ENCODE data around the gene APOBEC3B.

Gene APOBEC3B

GRCh38 chr22:38981992-38982927, at the start of gene APOBEC3B:
Gene APOBEC3B (plus strand): TSS chr22:38982347. CDS start chr22:38982454, 107 bp downstream.
- Histone ChIP-seq H3K9ac (ENCODE audit: low read length) (peak within 1 kb of the TSS; percentile 16), H3K36me3 (ENCODE audit: control insufficient read depth, low read depth, low read length) (peaks cover 4% of the 10 kb centered on the region), H3K9me3 (ENCODE audit: control insufficient read depth, low read depth, low read length) (no peaks in the 10 kb centered on the region), H3K27ac (ENCODE audit: low read length) (no peak within 1 kb of the TSS), H3K4me3 (ENCODE audit: low read length) (peak within 1 kb of the TSS; percentile 40), H3K4me1 (ENCODE audit: control insufficient read depth, low read depth, low read length) (peaks cover 11% of the 10 kb centered on the region), H3K27me3 (ENCODE audit: control insufficient read depth, insufficient read depth, low read length) (peaks cover 4% of the 10 kb centered on the region)

- no peak overlapping the region for H3K9ac ChIP-seq (ENCODE audit: low read length)
- no peaks in the 10 kb centered on the region for H3K36me3 ChIP-seq (ENCODE audit: control insufficient read depth, low read depth, low read length)
- H3K27me3 ChIP-seq (ENCODE audit: control insufficient read depth, insufficient read depth, low read length) = no peaks in the 10 kb centered on the region
- H3K4me1 ChIP-seq (ENCODE audit: control insufficient read depth, low read depth, low read length) = no peaks in the 10 kb centered on the region
- no peaks in the 10 kb centered on the region for H3K9me3 ChIP-seq (ENCODE audit: control insufficient read depth, low read depth, low read length)
- no peak overlapping the region for H3K27ac ChIP-seq (ENCODE audit: low read length)
- H3K4me3 ChIP-seq (ENCODE audit: low read length) = no peak overlapping the region
Observed at GRCh38 chr22:38935023-38935422, 47.1 kb upstream of the APOBEC3B start.

- Histone ChIP-seq H3K4me1 (ENCODE audit: control insufficient read depth, low read depth, low read length) (no peaks in the 10 kb centered on the region), H3K27ac (ENCODE audit: low read length) (no peak overlapping the region), H3K27me3 (ENCODE audit: control insufficient read depth, insufficient read depth, low read length) (no peaks in the 10 kb centered on the region), H3K9me3 (ENCODE audit: control insufficient read depth, low read depth, low read length) (no peaks in the 10 kb centered on the region), H3K36me3 (ENCODE audit: control insufficient read depth, low read depth, low read length) (no peaks in the 10 kb centered on the region), H3K4me3 (ENCODE audit: low read length) (no peak overlapping the region), H3K9ac (ENCODE audit: low read length) (no peak overlapping the region)
Observed at GRCh38 chr22:38935616-38936015, 46.5 kb upstream of the APOBEC3B start.

- Histone ChIP-seq H3K9ac (ENCODE audit: low read length) (no peak overlapping the region), H3K27me3 (ENCODE audit: control insufficient read depth, insufficient read depth, low read length) (no peaks in the 10 kb centered on the region), H3K4me3 (ENCODE audit: low read length) (no peak overlapping the region), H3K36me3 (ENCODE audit: control insufficient read depth, low read depth, low read length) (no peaks in the 10 kb centered on the region), H3K4me1 (ENCODE audit: control insufficient read depth, low read depth, low read length) (no peaks in the 10 kb centered on the region), H3K9me3 (ENCODE audit: control insufficient read depth, low read depth, low read length) (no peaks in the 10 kb centered on the region), H3K27ac (ENCODE audit: low read length) (no peak overlapping the region)
Observed at GRCh38 chr22:38936562-38936961, 45.6 kb upstream of the APOBEC3B start.

GRCh38 chr22:38937036-38937435, 45.1 kb upstream of the APOBEC3B start:
- Histone ChIP-seq H3K9ac (ENCODE audit: low read length) (no peak overlapping the region), H3K27ac (ENCODE audit: low read length) (no peak overlapping the region), H3K36me3 (ENCODE audit: control insufficient read depth, low read depth, low read length) (no peaks in the 10 kb centered on the region), H3K9me3 (ENCODE audit: control insufficient read depth, low read depth, low read length) (no peaks in the 10 kb centered on the region), H3K27me3 (ENCODE audit: control insufficient read depth, insufficient read depth, low read length) (no peaks in the 10 kb centered on the region), H3K4me3 (ENCODE audit: low read length) (no peak overlapping the region), H3K4me1 (ENCODE audit: control insufficient read depth, low read depth, low read length) (no peaks in the 10 kb centered on the region)

GRCh38 chr22:38937541-38937940, 44.6 kb upstream of the APOBEC3B start:
- no peaks in the 10 kb centered on the region for H3K27me3 ChIP-seq (ENCODE audit: control insufficient read depth, insufficient read depth, low read length)

GRCh38 chr22:38938221-38938620, 43.9 kb upstream of the APOBEC3B start:
- Histone ChIP-seq H3K4me3 (ENCODE audit: low read length) (no peak overlapping the region), H3K9ac (ENCODE audit: low read length) (no peak overlapping the region), H3K36me3 (ENCODE audit: control insufficient read depth, low read depth, low read length) (no peaks in the 10 kb centered on the region), H3K27me3 (ENCODE audit: control insufficient read depth, insufficient read depth, low read length) (peaks cover 1% of the 10 kb centered on the region), H3K4me1 (ENCODE audit: control insufficient read depth, low read depth, low read length) (no peaks in the 10 kb centered on the region), H3K27ac (ENCODE audit: low read length) (no peak overlapping the region), H3K9me3 (ENCODE audit: control insufficient read depth, low read depth, low read length) (no peaks in the 10 kb centered on the region)

More at GRCh38 chr22:38937541-38937940, 44.6 kb upstream of the APOBEC3B start:
- Histone ChIP-seq H3K9me3 (ENCODE audit: control insufficient read depth, low read depth, low read length) (no peaks in the 10 kb centered on the region), H3K4me3 (ENCODE audit: low read length) (no peak overlapping the region), H3K4me1 (ENCODE audit: control insufficient read depth, low read depth, low read length) (no peaks in the 10 kb centered on the region), H3K9ac (ENCODE audit: low read length) (no peak overlapping the region), H3K36me3 (ENCODE audit: control insufficient read depth, low read depth, low read length) (no peaks in the 10 kb centered on the region), H3K27ac (ENCODE audit: low read length) (no peak overlapping the region)

GRCh38 chr22:38938925-38939324, 43.2 kb upstream of the APOBEC3B start:
- H3K9me3 ChIP-seq (ENCODE audit: control insufficient read depth, low read depth, low read length) = no peaks in the 10 kb centered on the region
- H3K36me3 ChIP-seq (ENCODE audit: control insufficient read depth, low read depth, low read length) = no peaks in the 10 kb centered on the region
- H3K4me3 ChIP-seq (ENCODE audit: low read length) = no peak overlapping the region
- H3K27me3 ChIP-seq (ENCODE audit: control insufficient read depth, insufficient read depth, low read length) = peaks cover 5% of the 10 kb centered on the region
- no peaks in the 10 kb centered on the region for H3K4me1 ChIP-seq (ENCODE audit: control insufficient read depth, low read depth, low read length)
- no peak overlapping the region for H3K27ac ChIP-seq (ENCODE audit: low read length)
- no peak overlapping the region for H3K9ac ChIP-seq (ENCODE audit: low read length)

GRCh38 chr22:38940811-38941384, 41.2 kb upstream of the APOBEC3B start:
- Histone ChIP-seq H3K27me3 (ENCODE audit: control insufficient read depth, insufficient read depth, low read length) (peaks cover 5% of the 10 kb centered on the region), H3K4me3 (ENCODE audit: low read length) (no peak overlapping the region), H3K9ac (ENCODE audit: low read length) (no peak overlapping the region), H3K4me1 (ENCODE audit: control insufficient read depth, low read depth, low read length) (no peaks in the 10 kb centered on the region), H3K9me3 (ENCODE audit: control insufficient read depth, low read depth, low read length) (no peaks in the 10 kb centered on the region), H3K27ac (ENCODE audit: low read length) (no peak overlapping the region), H3K36me3 (ENCODE audit: control insufficient read depth, low read depth, low read length) (no peaks in the 10 kb centered on the region)

- no peak overlapping the region for H3K27ac ChIP-seq (ENCODE audit: low read length)
- no peak overlapping the region for H3K4me3 ChIP-seq (ENCODE audit: low read length)
- no peaks in the 10 kb centered on the region for H3K9me3 ChIP-seq (ENCODE audit: control insufficient read depth, low read depth, low read length)
- no peaks in the 10 kb centered on the region for H3K36me3 ChIP-seq (ENCODE audit: control insufficient read depth, low read depth, low read length)
- H3K27me3 ChIP-seq (ENCODE audit: control insufficient read depth, insufficient read depth, low read length) = peaks cover 5% of the 10 kb centered on the region
- peaks cover under 1% of the 10 kb centered on the region for H3K4me1 ChIP-seq (ENCODE audit: control insufficient read depth, low read depth, low read length)
- H3K9ac ChIP-seq (ENCODE audit: low read length) = no peak overlapping the region
Observed at GRCh38 chr22:38941488-38941987, 40.6 kb upstream of the APOBEC3B start.

- H3K27me3 ChIP-seq (ENCODE audit: control insufficient read depth, insufficient read depth, low read length) = peaks cover 5% of the 10 kb centered on the region
- no peaks in the 10 kb centered on the region for H3K36me3 ChIP-seq (ENCODE audit: control insufficient read depth, low read depth, low read length)
- H3K27ac ChIP-seq (ENCODE audit: low read length) = no peak overlapping the region
Observed at GRCh38 chr22:38942702-38943101, 39.4 kb upstream of the APOBEC3B start.

More at GRCh38 chr22:38942702-38943101, 39.4 kb upstream of the APOBEC3B start:
- H3K9me3 ChIP-seq (ENCODE audit: control insufficient read depth, low read depth, low read length) = no peaks in the 10 kb centered on the region
- no peak overlapping the region for H3K4me3 ChIP-seq (ENCODE audit: low read length)
- peaks cover 3% of the 10 kb centered on the region for H3K4me1 ChIP-seq (ENCODE audit: control insufficient read depth, low read depth, low read length)
- no peak overlapping the region for H3K9ac ChIP-seq (ENCODE audit: low read length)

Data from iPS-18a (cell line).